Breast epithelium (tissue), 3 donors: ENCODE data around the gene PSME1.

Source experiments
- POLR2A ChIP-seq: fragments of 450-650 bp; IDR thresholded peaks from one replicate; pipeline ENCODE4 v1.6.1; 2016; ENCODE audit warnings: antibody characterized with exemption, mild to moderate bottlenecking, moderate library complexity
- TF ChIP-seq, protein P1 (sequence below), 3 donors: fragments of 450-650 bp; IDR thresholded peaks; one replicate each; pipeline ENCODE4 v1.5.1; 2016 to 2017; ENCODE audit warnings: antibody characterized with exemption in 3 of 3, mild to moderate bottlenecking in 3 of 3, moderate library complexity in 3 of 3

DNA sequence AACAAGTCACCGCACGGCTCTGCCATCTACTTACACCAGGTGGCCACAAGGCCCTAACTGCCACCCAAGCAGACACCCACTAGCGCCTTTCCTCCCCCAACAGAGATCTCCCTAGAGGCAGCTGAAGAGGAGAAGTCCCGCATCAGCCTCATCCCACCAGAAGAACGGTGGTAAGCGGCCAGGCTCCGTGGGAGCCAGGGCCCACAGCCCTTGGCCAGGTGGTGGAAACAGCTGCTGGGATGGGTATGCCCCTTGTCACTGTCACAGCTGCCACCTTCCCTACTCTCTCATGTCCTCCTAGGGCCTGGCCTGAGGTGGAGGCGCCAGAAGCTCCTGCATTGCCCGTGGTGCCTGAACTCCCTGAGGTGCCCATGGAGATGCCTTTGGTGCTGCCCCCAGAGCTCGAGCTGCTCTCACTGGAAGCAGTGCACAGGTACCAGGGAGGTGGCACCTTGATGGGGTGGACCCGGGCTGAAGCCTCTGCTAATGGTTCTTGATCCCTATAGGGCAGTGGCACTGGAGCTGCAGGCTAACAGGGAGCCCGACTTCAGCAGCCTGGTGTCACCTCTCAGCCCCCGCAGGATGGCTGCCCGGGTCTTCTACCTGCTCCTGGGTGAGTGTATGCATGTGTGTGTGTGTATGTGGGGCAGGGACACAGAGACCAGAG, 43.4 kb downstream of the PSME1 start:
- TF ChIP-seq, protein P1, sequence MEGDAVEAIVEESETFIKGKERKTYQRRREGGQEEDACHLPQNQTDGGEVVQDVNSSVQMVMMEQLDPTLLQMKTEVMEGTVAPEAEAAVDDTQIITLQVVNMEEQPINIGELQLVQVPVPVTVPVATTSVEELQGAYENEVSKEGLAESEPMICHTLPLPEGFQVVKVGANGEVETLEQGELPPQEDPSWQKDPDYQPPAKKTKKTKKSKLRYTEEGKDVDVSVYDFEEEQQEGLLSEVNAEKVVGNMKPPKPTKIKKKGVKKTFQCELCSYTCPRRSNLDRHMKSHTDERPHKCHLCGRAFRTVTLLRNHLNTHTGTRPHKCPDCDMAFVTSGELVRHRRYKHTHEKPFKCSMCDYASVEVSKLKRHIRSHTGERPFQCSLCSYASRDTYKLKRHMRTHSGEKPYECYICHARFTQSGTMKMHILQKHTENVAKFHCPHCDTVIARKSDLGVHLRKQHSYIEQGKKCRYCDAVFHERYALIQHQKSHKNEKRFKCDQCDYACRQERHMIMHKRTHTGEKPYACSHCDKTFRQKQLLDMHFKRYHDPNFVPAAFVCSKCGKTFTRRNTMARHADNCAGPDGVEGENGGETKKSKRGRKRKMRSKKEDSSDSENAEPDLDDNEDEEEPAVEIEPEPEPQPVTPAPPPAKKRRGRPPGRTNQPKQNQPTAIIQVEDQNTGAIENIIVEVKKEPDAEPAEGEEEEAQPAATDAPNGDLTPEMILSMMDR (IDR thresholded peaks at IDR 0.05), result no peak
- TF ChIP-seq POLR2A, result no peak
